Astrocyte of the cerebellum (primary cell): ENCODE measurements around the gene ABLIM1.

Experiments
- DNase-seq: peaks from one replicate; pipeline ENCODE4 v3.0.0-alpha.2; 2011; ENCODE audit warnings: low read depth
- H3K4me3 ChIP-seq: 2 replicates; pipeline ENCODE4 v1.5.1; 2011; ENCODE audit warnings: mild to moderate bottlenecking, low read depth, low read length, moderate library complexity
- in situ Hi-C: cut with HindIII; loops from 2 replicates; pipeline ENCODE4 v1.10.0; 2017; ENCODE audit warnings: low sequenced_read_pairs
- TF ChIP-seq, protein P1 (sequence below): IDR thresholded peaks from 2 replicates; pipeline ENCODE4 v1.5.1; 2012; ENCODE audit warnings: low read length, low read depth, moderate library complexity, mild to moderate bottlenecking; ENCODE audit errors: missing control alignments

ABLIM1 gene

DNA sequence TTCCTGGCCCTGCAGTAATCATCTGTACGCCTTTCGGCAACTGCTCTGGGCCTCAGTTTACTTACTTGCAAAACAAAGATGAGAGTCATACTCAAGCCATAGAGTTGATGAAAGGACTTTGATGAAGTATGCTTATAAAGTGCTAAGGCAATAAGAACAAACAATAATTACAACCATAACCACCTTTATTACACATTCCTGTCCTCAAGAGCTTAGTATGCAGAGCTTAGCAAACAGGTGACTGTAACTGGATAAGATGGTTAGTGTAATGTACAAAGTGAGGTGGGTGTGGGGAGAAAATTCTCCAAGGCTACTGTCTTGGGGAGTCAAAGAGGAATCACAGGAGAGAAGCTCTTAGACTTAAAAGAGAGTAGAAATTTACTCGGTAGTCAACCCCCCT lies 136.8 kb downstream of the ABLIM1 start:
- no peak for DNase-seq
- no peak overlapping the region for H3K4me3 ChIP-seq
- TF ChIP-seq, protein P1, sequence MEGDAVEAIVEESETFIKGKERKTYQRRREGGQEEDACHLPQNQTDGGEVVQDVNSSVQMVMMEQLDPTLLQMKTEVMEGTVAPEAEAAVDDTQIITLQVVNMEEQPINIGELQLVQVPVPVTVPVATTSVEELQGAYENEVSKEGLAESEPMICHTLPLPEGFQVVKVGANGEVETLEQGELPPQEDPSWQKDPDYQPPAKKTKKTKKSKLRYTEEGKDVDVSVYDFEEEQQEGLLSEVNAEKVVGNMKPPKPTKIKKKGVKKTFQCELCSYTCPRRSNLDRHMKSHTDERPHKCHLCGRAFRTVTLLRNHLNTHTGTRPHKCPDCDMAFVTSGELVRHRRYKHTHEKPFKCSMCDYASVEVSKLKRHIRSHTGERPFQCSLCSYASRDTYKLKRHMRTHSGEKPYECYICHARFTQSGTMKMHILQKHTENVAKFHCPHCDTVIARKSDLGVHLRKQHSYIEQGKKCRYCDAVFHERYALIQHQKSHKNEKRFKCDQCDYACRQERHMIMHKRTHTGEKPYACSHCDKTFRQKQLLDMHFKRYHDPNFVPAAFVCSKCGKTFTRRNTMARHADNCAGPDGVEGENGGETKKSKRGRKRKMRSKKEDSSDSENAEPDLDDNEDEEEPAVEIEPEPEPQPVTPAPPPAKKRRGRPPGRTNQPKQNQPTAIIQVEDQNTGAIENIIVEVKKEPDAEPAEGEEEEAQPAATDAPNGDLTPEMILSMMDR: no peak
- in situ Hi-C loops: loop anchor here (5.0 kb wide), 1 partner anchor 36 kb away; no protein-coding TSS in a partner anchor

DNA sequence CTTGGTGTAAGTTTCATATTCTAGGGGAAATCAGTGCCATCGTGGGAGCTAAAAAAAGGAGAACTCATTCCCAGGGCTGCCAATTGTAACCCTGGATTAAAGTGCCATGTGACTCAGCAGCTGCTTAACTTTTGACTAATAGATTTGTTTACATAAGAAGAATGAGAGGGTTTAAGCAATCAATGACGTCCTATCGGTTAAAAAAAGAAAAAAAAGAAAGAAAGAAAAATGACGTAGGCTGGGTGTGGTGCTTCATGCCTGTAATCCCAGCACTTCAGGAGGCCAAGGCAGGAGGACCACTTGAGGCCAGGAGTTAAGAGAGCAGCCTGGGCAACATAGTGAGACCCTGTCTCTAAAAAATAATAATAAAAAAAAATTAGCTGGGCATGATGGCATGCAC lies 137.6 kb downstream of the ABLIM1 start:
- DNase-seq: no peak
- no peak overlapping the region for H3K4me3 ChIP-seq
- in situ Hi-C loops: loop anchor here (5.0 kb wide), 1 partner anchor 37 kb away; no protein-coding TSS in a partner anchor
- TF ChIP-seq, protein P1: no peak

DNA sequence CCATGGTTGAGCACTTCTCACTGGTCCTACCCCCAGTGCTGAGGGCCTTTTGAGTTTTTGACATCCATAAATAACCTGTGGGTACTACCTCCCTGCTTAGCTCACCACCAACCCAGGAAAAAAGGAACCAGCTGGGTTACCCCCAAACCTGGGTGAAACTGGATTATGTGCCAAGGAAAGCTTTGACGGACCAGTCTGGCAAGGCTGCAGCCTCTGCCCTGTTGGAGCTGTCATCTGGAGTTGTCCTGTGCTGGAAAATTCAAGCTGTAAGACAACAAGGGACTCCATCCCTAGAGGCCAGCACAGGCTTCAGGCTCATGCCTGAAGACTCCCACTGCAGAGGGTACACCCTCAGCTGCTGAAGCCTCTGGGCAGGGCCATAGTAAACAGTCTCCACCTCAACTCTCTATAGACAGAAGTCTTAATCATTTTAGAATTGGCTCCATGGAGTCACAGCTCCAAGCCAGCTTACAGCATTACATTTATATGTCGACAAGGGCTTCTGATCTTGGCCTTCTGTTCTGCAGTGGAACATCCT lies 138.2 kb downstream of the ABLIM1 start:
- in situ Hi-C loops: loop anchor here (5.0 kb wide), 1 partner anchor 37 kb away; no protein-coding TSS in a partner anchor
- no peak overlapping the region for H3K4me3 ChIP-seq
- no peak for DNase-seq
- TF ChIP-seq, protein P1: no peak

DNA sequence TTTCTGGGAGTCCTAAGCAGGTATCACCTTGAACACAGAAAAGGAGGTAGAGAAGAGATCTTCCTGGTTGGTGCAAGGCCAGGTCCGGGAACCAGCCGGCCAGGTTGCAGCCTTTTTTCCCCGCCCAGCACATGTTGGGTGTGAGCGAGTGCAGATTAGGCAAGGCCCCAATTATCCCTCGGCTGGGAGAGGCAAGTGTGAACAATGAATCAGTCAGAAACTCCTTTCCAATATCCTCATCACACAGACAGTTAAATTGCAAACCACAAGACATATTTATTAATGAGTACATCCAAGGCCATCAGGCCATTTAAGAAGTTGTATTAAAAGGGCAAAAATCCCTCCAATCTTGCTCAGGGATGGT lies 138.8 kb downstream of the ABLIM1 start:
- DNase-seq: no peak
- in situ Hi-C loops: no loop called here

DNA sequence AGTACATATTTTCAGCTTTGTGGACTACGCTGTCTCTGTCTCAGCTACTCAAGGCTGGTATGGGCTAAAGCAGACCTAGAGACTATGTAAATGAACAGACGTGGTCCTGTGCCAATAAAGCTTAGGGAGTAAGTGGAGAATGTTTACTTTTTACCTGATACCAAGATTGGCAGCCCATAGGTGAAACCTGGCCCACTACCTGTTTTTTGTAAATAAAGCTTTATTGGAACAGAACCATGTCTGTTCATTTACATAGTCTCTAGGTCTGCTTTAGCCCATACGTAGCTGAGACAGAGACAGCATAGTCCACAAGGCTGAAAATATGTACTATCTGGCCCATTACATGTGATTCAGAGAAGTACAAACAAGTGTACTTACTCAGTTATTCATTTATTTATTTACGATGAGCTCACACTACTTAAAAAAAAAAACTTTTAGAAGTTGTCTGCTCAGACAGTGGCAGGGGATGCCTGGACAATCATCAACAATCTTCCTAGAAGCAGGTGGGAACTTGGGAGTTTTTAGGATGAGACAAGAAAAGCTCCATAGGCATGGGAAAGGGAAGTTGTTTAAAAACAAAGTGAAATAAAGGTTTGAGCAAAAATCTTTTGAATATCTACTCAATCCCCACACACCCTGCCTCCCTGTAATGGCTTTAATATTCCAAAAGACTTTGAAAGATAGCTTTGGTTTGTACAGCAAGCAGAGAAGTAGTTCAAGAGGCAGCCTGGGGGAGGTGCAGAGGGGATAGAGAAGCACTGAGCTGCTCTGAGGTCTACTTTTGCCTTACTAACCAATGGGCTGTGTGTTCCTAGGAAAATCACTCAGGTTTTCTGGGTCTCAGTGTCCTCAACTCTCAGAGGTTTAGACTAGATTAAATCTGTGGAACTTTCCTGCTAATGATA lies 139.4 kb downstream of the ABLIM1 start:
- H3K4me3 ChIP-seq: no peak overlapping the region
- in situ Hi-C loops: no loop called here
- no peak for DNase-seq
- TF ChIP-seq, protein P1: no peak

More for the DNA sequence above, 138.8 kb downstream of the ABLIM1 start:
- TF ChIP-seq, protein P1: no peak
- H3K4me3 ChIP-seq: no peak overlapping the region

DNA sequence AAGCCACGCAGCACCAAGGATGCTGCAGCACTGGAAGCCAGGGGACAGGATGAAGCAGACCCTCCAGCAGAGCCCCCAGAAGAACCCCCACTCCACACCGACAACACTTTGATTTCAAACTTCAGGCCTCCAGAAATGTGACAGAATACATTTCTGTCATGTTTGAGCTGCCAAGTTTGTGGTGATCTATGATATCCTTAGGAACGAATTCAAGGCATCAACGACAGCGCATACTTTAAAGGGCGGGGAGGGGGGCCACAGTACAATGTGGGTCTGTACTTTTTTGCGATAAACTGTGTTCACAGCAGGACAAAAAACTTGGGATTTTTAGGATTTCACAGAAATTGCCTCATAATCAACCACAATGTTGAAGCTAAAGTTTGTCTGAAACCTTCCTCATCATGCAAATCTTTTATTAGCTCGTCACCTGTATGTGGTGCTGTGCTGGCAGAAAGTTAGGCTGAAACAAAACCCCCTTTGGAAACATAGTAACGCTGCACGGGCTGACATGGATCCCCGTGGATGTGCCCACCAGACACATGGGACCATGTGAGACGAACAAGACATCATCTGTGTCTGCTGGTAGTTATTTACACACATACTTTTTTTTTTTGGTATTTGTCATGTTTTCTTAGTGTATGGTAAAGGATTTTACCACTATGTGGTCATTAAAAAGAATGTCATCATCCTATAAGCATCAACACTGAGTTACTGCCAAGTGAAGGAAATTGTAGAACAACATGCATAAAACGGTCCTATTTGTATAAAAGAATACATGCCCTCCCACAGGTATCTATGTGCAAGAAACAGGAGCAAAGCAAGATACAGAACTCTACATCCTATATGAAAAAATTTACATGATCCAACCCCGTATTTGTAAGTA lies 140.5 kb downstream of the ABLIM1 start:
- no peak for DNase-seq
- in situ Hi-C loops: no loop called here
- H3K4me3 ChIP-seq: no peak overlapping the region
- TF ChIP-seq, protein P1: no peak
